AG09309 (cell line): ENCODE results near the gene ANO10.

ENCODE experiments used
- DNase-seq: peaks from one replicate; pipeline ENCODE4 v3.0.0-alpha.2; 2010; ENCODE audit warnings: low read depth
- H3K4me3 ChIP-seq: 2 replicates; pipeline ENCODE4 v1.5.1; 2011; ENCODE audit warnings: mild to moderate bottlenecking, low read depth, low read length, moderate library complexity; ENCODE audit not compliant: control insufficient read depth
- CTCF ChIP-seq: IDR thresholded peaks from 2 replicates; pipeline ENCODE4 v1.5.1; 2011; ENCODE audit warnings: mild to moderate bottlenecking, low read depth, low read length, inconsistent platforms; ENCODE audit not compliant: insufficient read depth, control insufficient read depth; ENCODE audit errors: missing control alignments

Gene ANO10

GRCh38 chr3:43587303-43587702 is 34.5 kb downstream of the ANO10 start:
- TF ChIP-seq CTCF: no peak
- no peak for DNase-seq
- H3K4me3 ChIP-seq: no peak overlapping the region

- no peak overlapping the region for H3K4me3 ChIP-seq
Measured at GRCh38 chr3:43584043-43584826, 37.6 kb downstream of the ANO10 start.

GRCh38 chr3:43583481-43583880 is 38.3 kb downstream of the ANO10 start:
- no peak overlapping the region for H3K4me3 ChIP-seq
- TF ChIP-seq CTCF: no peak
- no peak for DNase-seq

More at GRCh38 chr3:43584043-43584826, 37.6 kb downstream of the ANO10 start:
- no peak for TF ChIP-seq CTCF
- no peak for DNase-seq

- H3K4me3 ChIP-seq: no peak overlapping the region
- DNase-seq: peak; percentile 17
- TF ChIP-seq CTCF: no peak
Measured at GRCh38 chr3:43582866-43583265, 38.9 kb downstream of the ANO10 start.

- DNase-seq: peak; percentile 33
Measured at GRCh38 chr3:43581343-43581742, 40.5 kb downstream of the ANO10 start.

GRCh38 chr3:43580181-43580580 is 41.6 kb downstream of the ANO10 start:
- no peak for TF ChIP-seq CTCF
- DNase-seq: no peak
- no peak overlapping the region for H3K4me3 ChIP-seq

More at GRCh38 chr3:43581343-43581742, 40.5 kb downstream of the ANO10 start:
- H3K4me3 ChIP-seq: no peak overlapping the region
- no peak for TF ChIP-seq CTCF
